Measurements from ENCODE around the gene TMEM238L. TPM values are rescaled to one million over a fixed set of nuclear protein-coding genes. Genes with fewer than 3 reads are reported as not detected.

TMEM238L gene
- total and polyA plus RNA-seq, 2 of the 4 experiments (the other 2 are of a cell fraction): not detected

DNA sequence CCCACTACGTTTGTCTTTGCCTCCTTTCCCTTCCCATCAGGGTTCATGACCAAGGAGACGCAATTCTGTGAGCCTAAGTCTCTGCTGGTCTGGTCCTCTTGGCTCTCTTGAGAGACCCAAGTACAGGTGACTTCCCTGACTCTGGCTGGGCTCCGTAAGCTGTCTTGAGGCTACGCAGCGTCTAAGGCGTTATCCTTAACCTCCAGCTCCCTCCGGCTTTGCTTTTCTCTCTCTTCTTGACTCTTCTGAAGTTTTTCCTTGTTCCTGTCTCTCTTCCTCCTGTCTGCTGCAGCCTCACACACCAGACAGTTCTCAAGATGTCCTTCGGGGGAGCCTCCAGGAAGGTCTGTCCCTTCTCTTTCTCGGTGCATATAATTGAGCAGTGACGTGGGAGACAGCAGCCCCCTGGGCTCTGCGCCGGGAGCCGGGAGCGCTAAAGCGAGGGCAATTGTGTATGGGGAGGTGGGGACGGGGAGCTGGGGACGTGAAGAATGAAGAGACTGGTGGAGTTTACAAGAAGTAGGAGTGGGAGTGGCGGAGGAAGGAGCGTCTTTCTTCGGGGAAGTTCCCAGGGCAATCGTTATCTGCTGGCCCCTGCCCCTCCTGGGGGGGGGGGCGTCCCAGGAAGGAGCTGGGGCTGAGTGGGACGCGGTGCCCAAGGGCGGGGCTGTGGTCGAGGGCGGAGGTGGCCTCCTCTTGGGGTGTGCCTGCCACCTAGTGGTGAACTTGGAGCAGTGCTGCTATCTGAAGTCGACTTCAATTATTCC is 40.9 kb upstream of the TMEM238L start (continued):
- TF ChIP-seq MAFK (IDR thresholded peaks at IDR 0.05; ENCODE audit: low read depth, low read length) (no peak), POLR2A (IDR thresholded peaks at IDR 0.05; ENCODE audit: low read depth, low read length) (no peak)

DNA sequence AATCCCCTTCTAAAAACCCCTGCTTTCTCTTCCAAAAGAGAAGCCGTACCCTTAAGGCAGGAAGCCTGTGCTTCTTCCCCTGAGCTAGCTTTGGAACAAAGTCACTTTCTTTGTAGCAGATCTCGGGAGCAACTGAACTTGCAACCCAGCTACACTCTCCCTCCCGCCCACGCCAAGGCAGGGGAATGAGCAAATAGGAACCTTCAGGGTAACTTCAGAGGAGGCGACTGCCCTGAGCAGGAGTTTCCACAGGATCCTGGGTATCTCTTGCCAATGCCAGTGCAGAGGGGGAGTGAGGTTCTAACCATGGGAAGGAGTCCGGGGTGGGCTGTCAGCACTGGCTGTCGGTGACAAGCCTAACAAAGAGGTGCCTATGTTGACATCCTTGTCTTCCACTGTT is 39.9 kb upstream of the TMEM238L start:
- ATAC-seq (ENCODE audit: low read depth) (no peak), DNase-seq (no peak)
- Histone ChIP-seq H3K4me2 (ENCODE audit: low read depth, low read length) (no peak overlapping the region), H3K9me3 (ENCODE audit: control insufficient read depth, insufficient read depth, low read length) (no peaks in the 10 kb centered on the region), H2BK15ac (ENCODE audit: low read depth, low read length) (no peak overlapping the region), H2BK5ac (ENCODE audit: low read depth, low read length, poor library complexity, severe bottlenecking) (no peak overlapping the region), H3K27me3 (ENCODE audit: control insufficient read depth, insufficient read depth, low read length) (peaks cover 2% of the 10 kb centered on the region; the same call in 1 of the 2 replicates), H3K18ac (ENCODE audit: low read depth, low read length) (no peak overlapping the region), H3K23ac (ENCODE audit: low read depth, low read length) (no peak overlapping the region), H3K4ac (ENCODE audit: low read depth, low read length) (no peak overlapping the region), H4K91ac (ENCODE audit: insufficient read depth, low read depth, low read length) (no peak overlapping the region), H2AK5ac (ENCODE audit: low read depth, low read length) (no peak overlapping the region), H3K14ac (replicated peaks; ENCODE audit: low read depth, low read length) (no peak overlapping the region), H3K79me1 (ENCODE audit: low read depth in 1 of 2, low read length in 2 of 2) (no peaks in the 10 kb centered on the region), H3K27ac (ENCODE audit: insufficient read depth, low read length) (no peak overlapping the region), H3K9ac (ENCODE audit: low read depth, low read length) (no peak overlapping the region), H3K56ac (ENCODE audit: extremely low read depth, insufficient read depth, low read length) (no peak overlapping the region), H3K4me3 (ENCODE audit: insufficient read depth, low read depth, low read length) (no peak overlapping the region), H4K20me1 (ENCODE audit: insufficient read depth, low read length) (no peaks in the 10 kb centered on the region), H3K36me3 (ENCODE audit: control insufficient read depth, insufficient read depth, low read length) (no peaks in the 10 kb centered on the region), H2BK120ac (ENCODE audit: low read depth, low read length) (no peak overlapping the region), H4K5ac (ENCODE audit: low read depth, low read length) (no peak overlapping the region), H2BK20ac (ENCODE audit: low read depth, low read length) (no peak overlapping the region), H4K8ac (ENCODE audit: low read depth in 2 of 2, low read length in 2 of 2) (no peak overlapping the region), H2AFZ (replicated peaks; ENCODE audit: low read length, poor library complexity) (no peak overlapping the region), H2AK9ac (replicated peaks; ENCODE audit: low read depth, low read length, poor library complexity) (no peak overlapping the region), H3K4me1 (ENCODE audit: control insufficient read depth, insufficient read depth, low read length) (no peaks in the 10 kb centered on the region), H3K9me1 (ENCODE audit: insufficient read depth, low read length) (no peaks in the 10 kb centered on the region)
- no CpG with 5 or more reads among the region's 7 CpGs for WGBS, 2 experiments (ENCODE audit: extremely low coverage in 2 of 2, insufficient read length in 1 of 2)
- dilution Hi-C loops (cut with HindIII; ENCODE audit: low sequenced_read_pairs, unreplicated experiment): no loop called here
- no TSS peak for BruUV-seq (replicated peaks)
- ChIA-PET CTCF (interaction anchor here (1.1 to 2.0 kb wide), 2 partner anchors 90 to 107 kb away, joined by 3 to 16 read pairs; no protein-coding TSS in a partner anchor), POLR2A (ENCODE audit: unreplicated experiment) (no interaction called here)
- in situ Hi-C loops (cut with MboI; ENCODE audit: low sequenced_read_pairs): loop anchor here (5.0 kb wide), 1 partner anchor 197 kb away; no protein-coding TSS in a partner anchor
- intact Hi-C loops (cut with micrococcal nuclease): no loop called here
- TF ChIP-seq RFX5 (IDR thresholded peaks at IDR 0.05; ENCODE audit: low read depth, low read length) (no peak), FOS (IDR thresholded peaks at IDR 0.05; ENCODE audit: low read depth, low read length) (no peak), MAFK (IDR thresholded peaks at IDR 0.05; ENCODE audit: low read depth, low read length) (no peak), SMC3 (IDR thresholded peaks at IDR 0.05; ENCODE audit: low read depth, low read length) (no peak), BHLHE40 (IDR thresholded peaks at IDR 0.05; ENCODE audit: low read depth, low read length) (no peak), MAZ (IDR thresholded peaks at IDR 0.05; ENCODE audit: borderline replicate concordance, low read depth, low read length) (no peak), RCOR1 (IDR thresholded peaks at IDR 0.05; ENCODE audit: insufficient replicate concordance, low read length) (no peak), POLR2A (IDR thresholded peaks at IDR 0.05; ENCODE audit: low read depth, low read length) (no peak), RAD21 (IDR thresholded peaks at IDR 0.05; ENCODE audit: low read length) (no peak), CEBPB (IDR thresholded peaks at IDR 0.05; ENCODE audit: low read depth, low read length) (no peak), NFE2L2 (IDR thresholded peaks at IDR 0.05; ENCODE audit: low read depth, low read length) (no peak), CHD1 (IDR thresholded peaks at IDR 0.05; ENCODE audit: low read depth, low read length) (no peak), MXI1 (IDR thresholded peaks at IDR 0.05; ENCODE audit: borderline replicate concordance, low read depth, low read length) (no peak)
- TF ChIP-seq, protein P1, sequence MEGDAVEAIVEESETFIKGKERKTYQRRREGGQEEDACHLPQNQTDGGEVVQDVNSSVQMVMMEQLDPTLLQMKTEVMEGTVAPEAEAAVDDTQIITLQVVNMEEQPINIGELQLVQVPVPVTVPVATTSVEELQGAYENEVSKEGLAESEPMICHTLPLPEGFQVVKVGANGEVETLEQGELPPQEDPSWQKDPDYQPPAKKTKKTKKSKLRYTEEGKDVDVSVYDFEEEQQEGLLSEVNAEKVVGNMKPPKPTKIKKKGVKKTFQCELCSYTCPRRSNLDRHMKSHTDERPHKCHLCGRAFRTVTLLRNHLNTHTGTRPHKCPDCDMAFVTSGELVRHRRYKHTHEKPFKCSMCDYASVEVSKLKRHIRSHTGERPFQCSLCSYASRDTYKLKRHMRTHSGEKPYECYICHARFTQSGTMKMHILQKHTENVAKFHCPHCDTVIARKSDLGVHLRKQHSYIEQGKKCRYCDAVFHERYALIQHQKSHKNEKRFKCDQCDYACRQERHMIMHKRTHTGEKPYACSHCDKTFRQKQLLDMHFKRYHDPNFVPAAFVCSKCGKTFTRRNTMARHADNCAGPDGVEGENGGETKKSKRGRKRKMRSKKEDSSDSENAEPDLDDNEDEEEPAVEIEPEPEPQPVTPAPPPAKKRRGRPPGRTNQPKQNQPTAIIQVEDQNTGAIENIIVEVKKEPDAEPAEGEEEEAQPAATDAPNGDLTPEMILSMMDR (conservative IDR thresholded peaks at IDR 0.05; ENCODE audit: low read depth, low read length): no peak
- TF ChIP-seq, protein P2, sequence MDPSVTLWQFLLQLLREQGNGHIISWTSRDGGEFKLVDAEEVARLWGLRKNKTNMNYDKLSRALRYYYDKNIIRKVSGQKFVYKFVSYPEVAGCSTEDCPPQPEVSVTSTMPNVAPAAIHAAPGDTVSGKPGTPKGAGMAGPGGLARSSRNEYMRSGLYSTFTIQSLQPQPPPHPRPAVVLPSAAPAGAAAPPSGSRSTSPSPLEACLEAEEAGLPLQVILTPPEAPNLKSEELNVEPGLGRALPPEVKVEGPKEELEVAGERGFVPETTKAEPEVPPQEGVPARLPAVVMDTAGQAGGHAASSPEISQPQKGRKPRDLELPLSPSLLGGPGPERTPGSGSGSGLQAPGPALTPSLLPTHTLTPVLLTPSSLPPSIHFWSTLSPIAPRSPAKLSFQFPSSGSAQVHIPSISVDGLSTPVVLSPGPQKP (IDR thresholded peaks at IDR 0.05; ENCODE audit: borderline replicate concordance, low read depth, low read length): no peak

Data from IMR-90 (cell line).